Stimulated activated naive CD4-positive, alpha-beta T cell treated with Interleukin-2 at 50 U/mL for 16 hours (primary cell): ENCODE measurements around the gene NCCRP1.
"Not testable (repeated sequence)": the region's sequence is repeated elsewhere in the genome, so short reads cannot be mapped to it uniquely, and the experiment has no call there.

Experiments
- DNase-seq: peaks from one replicate; lab custom pipeline; 2025; lab: John Stamatoyannopoulos, UW

Gene NCCRP1

GRCh38 chr19:39208175-39208795, 11.5 kb downstream of the NCCRP1 start:
- no peak for DNase-seq

GRCh38 chr19:39209196-39209595, 12.4 kb downstream of the NCCRP1 start:
- DNase-seq = no peak

GRCh38 chr19:39211731-39212374, 15.1 kb downstream of the NCCRP1 start:
- DNase-seq = no peak

- peak; percentile 26 for DNase-seq
These were observed 15.6 kb downstream of the NCCRP1 start for GRCh38 chr19:39212375-39212742.

GRCh38 chr19:39215323-39215722, 18.6 kb downstream of the NCCRP1 start:
- not testable (repeated sequence) for DNase-seq

GRCh38 chr19:39217094-39217493, 20.3 kb downstream of the NCCRP1 start:
- DNase-seq = no peak

GRCh38 chr19:39218230-39219007, 21.7 kb downstream of the NCCRP1 start:
- no peak for DNase-seq

GRCh38 chr19:39219108-39219507, 22.3 kb downstream of the NCCRP1 start:
- DNase-seq = not testable (repeated sequence)

GRCh38 chr19:39223703-39224279, 27.0 kb downstream of the NCCRP1 start:
- no peak for DNase-seq

GRCh38 chr19:39224910-39225309, 28.1 kb downstream of the NCCRP1 start:
- no peak for DNase-seq

GRCh38 chr19:39230096-39230764, 33.5 kb downstream of the NCCRP1 start:
- DNase-seq = no peak

GRCh38 chr19:39232708-39233107, 35.9 kb downstream of the NCCRP1 start:
- no peak for DNase-seq

GRCh38 chr19:39236527-39236926, 39.8 kb downstream of the NCCRP1 start:
- DNase-seq = no peak

- peak; percentile 38 for DNase-seq
These were observed 40.7 kb downstream of the NCCRP1 start for GRCh38 chr19:39237200-39238184.

GRCh38 chr19:39238209-39238608, 41.4 kb downstream of the NCCRP1 start:
- no peak for DNase-seq

- DNase-seq = no peak
These were observed 42.2 kb downstream of the NCCRP1 start for GRCh38 chr19:39238944-39239343.

- no peak for DNase-seq
These were observed 43.7 kb downstream of the NCCRP1 start for GRCh38 chr19:39240421-39240820.

GRCh38 chr19:39243741-39244140, 47.0 kb downstream of the NCCRP1 start:
- DNase-seq = not testable (repeated sequence)

- not testable (repeated sequence) for DNase-seq
These were observed 47.8 kb downstream of the NCCRP1 start, which contains the start of gene IFNL3 for GRCh38 chr19:39244410-39245100. Gene IFNL3 (minus strand): TSS chr19:39245006. CDS start chr19:39244967, 39 bp downstream.

- not testable (repeated sequence) for DNase-seq
These were observed 48.4 kb downstream of the NCCRP1 start for GRCh38 chr19:39245166-39245565.
